DOHH2 (cell line): ENCODE results near the gene FOXO6.

ENCODE experiments used
- H3F3A ChIP-seq: fragments of 200-600 bp; sonication (generic), shearing (Covaris generic); 2 replicates; pipeline ENCODE4 v1.6.0; 2016; ENCODE audit warnings: antibody characterized with exemption, mild to moderate bottlenecking; ENCODE audit not compliant: control insufficient read depth, insufficient read depth
- H3K27ac ChIP-seq: fragments of 200-600 bp; sonication (generic); 2 replicates; pipeline ENCODE4 v1.5.1; 2014; ENCODE audit warnings: low read depth, mild to moderate bottlenecking, low read length, moderate library complexity
- H3K27me3 ChIP-seq: fragments of 200-600 bp; sonication (generic); 2 replicates; pipeline ENCODE4 v1.6.1; 2014; ENCODE audit warnings: mild to moderate bottlenecking, low read length, mixed read lengths; ENCODE audit not compliant: control insufficient read depth
- H3K36me3 ChIP-seq: fragments of 200-600 bp; sonication (generic); 2 replicates; pipeline ENCODE4 v1.6.1; 2014; ENCODE audit warnings: mild to moderate bottlenecking, low read length, moderate library complexity, mixed read lengths; ENCODE audit not compliant: control insufficient read depth
- H3K4me1 ChIP-seq: fragments of 200-600 bp; sonication (generic); 2 replicates; pipeline ENCODE4 v1.6.1; 2014; ENCODE audit warnings: mild to moderate bottlenecking, low read length, mixed read lengths; ENCODE audit not compliant: control insufficient read depth
- H3K4me2 ChIP-seq: fragments of 200-600 bp; sonication (generic); 2 replicates; pipeline ENCODE4 v1.6.0; 2014; ENCODE audit warnings: mild to moderate bottlenecking, low read length, moderate library complexity
- H3K4me3 ChIP-seq: fragments of 200-600 bp; sonication (generic); 2 replicates; pipeline ENCODE4 v1.5.1; 2014; ENCODE audit warnings: mild to moderate bottlenecking, low read length, mixed read lengths
- H3K79me2 ChIP-seq: fragments of 200-600 bp; sonication (generic); 2 replicates; pipeline ENCODE4 v1.6.1; 2014; ENCODE audit warnings: mild to moderate bottlenecking, low read length, mixed read lengths; ENCODE audit not compliant: control insufficient read depth
- H3K9me2 ChIP-seq: fragments of 200-600 bp; sonication (generic); replicated peaks from 2 replicates; pipeline ENCODE4 v1.6.1; 2014; ENCODE audit warnings: mild to moderate bottlenecking, low read length, mixed read lengths; ENCODE audit not compliant: control insufficient read depth
- H3K9me3 ChIP-seq: fragments of 200-600 bp; sonication (generic); 2 replicates; pipeline ENCODE4 v1.6.1; 2014; ENCODE audit warnings: antibody characterized with exemption, low read length, mixed read lengths; ENCODE audit not compliant: control insufficient read depth, insufficient read depth
- H4K20me1 ChIP-seq: fragments of 200-600 bp; sonication (generic); 2 replicates; pipeline ENCODE4 v1.6.0; 2014; ENCODE audit warnings: low read depth, mild to moderate bottlenecking, antibody characterized with exemption, low read length, moderate library complexity; ENCODE audit not compliant: control insufficient read depth, insufficient read depth
- CTCF ChIP-seq: fragments of 200-600 bp; sonication (generic); IDR thresholded peaks from one replicate; pipeline ENCODE4 v1.5.1; 2014; ENCODE audit warnings: antibody characterized with exemption, mild to moderate bottlenecking, low read depth, low read length; ENCODE audit not compliant: poor library complexity, severe bottlenecking
- EZH2phosphoT487 ChIP-seq: fragments of 200-600 bp; sonication (generic); IDR thresholded peaks from 2 replicates; pipeline ENCODE4 v1.6.1; 2017; ENCODE audit warnings: borderline replicate concordance, mild to moderate bottlenecking, antibody characterized with exemption, low read length, moderate library complexity, mixed read lengths

The FOXO6 gene

GRCh38 chr1:41362357-41362721, 1.1 kb downstream of the FOXO6 start:
- Histone ChIP-seq H3K27ac (no peak overlapping the region), H3K9me3 (no peaks in the 10 kb centered on the region), H3K27me3 (peaks cover 24% of the 10 kb centered on the region), H3K79me2 (no peaks in the 10 kb centered on the region), H3K4me1 (peaks cover 33% of the 10 kb centered on the region), H3K4me3 (peak overlapping the region; percentile 58; the same call in 1 of the 2 replicates), H3K4me2 (peak overlapping the region; percentile 69), H4K20me1 (no peaks in the 10 kb centered on the region), H3K36me3 (no peaks in the 10 kb centered on the region), H3F3A (no peaks in the 10 kb centered on the region; the same call in 1 of the 2 replicates), H3K9me2 (no peaks in the 10 kb centered on the region)
- TF ChIP-seq EZH2phosphoT487 (no peak), CTCF (no peak)

- H3K27ac ChIP-seq: no peak overlapping the region
- TF ChIP-seq EZH2phosphoT487 (no peak), CTCF (no peak)
- H3F3A ChIP-seq: peaks cover 2% of the 10 kb centered on the region; the same call in 1 of the 2 replicates
- H3K9me3 ChIP-seq: no peaks in the 10 kb centered on the region
- peaks cover 36% of the 10 kb centered on the region for H3K4me1 ChIP-seq
- H3K79me2 ChIP-seq: no peaks in the 10 kb centered on the region
- no peak overlapping the region for H3K4me3 ChIP-seq
- no peaks in the 10 kb centered on the region for H3K36me3 ChIP-seq
- peaks cover 24% of the 10 kb centered on the region for H3K27me3 ChIP-seq
- no peaks in the 10 kb centered on the region for H3K9me2 ChIP-seq
- no peaks in the 10 kb centered on the region for H4K20me1 ChIP-seq
- peak overlapping the region; percentile 69; the same call in 1 of the 2 replicates for H3K4me2 ChIP-seq
Measured at GRCh38 chr1:41362749-41363590, 1.7 kb downstream of the FOXO6 start.

- Histone ChIP-seq H3K36me3 (no peaks in the 10 kb centered on the region), H3K4me3 (no peak overlapping the region), H3K27me3 (peaks cover 24% of the 10 kb centered on the region), H3K27ac (no peak overlapping the region), H3K9me3 (no peaks in the 10 kb centered on the region), H3K9me2 (no peaks in the 10 kb centered on the region), H3K4me2 (no peak overlapping the region), H3F3A (peaks cover 2% of the 10 kb centered on the region; the same call in 1 of the 2 replicates), H3K4me1 (peaks cover 44% of the 10 kb centered on the region), H3K79me2 (no peaks in the 10 kb centered on the region), H4K20me1 (no peaks in the 10 kb centered on the region)
- TF ChIP-seq EZH2phosphoT487 (no peak), CTCF (no peak)
Measured at GRCh38 chr1:41363591-41364320, 2.5 kb downstream of the FOXO6 start.
